Myocyte (in vitro differentiated cells): Measurements from ENCODE around the gene LINGO1. TPM values are rescaled to one million over a fixed set of nuclear protein-coding genes. Genes with fewer than 3 reads are reported as not detected.

Experiments
- DNase-seq: peaks from one replicate; pipeline ENCODE4 v3.0.0-alpha.2; 2012; ENCODE audit warnings: low read depth
- total RNA-seq: library from RNA; depleted of rRNA; stranded (reverse); fragments of >200 nt; gene quantifications from 2 replicates; pipeline ENCODE4 v1.2.3, GENCODE V29; 2014

Gene LINGO1
- total RNA-seq, 1 donor from 2014 or later: not detected

GRCh38 chr15:77617476-77618230 is 15.1 kb downstream of the LINGO1 start:
- DNase-seq: peak; percentile 21

GRCh38 chr15:77616072-77616471 is 16.6 kb downstream of the LINGO1 start:
- DNase-seq: no peak

GRCh38 chr15:77615472-77615871 is 17.2 kb downstream of the LINGO1 start:
- no peak for DNase-seq

GRCh38 chr15:77614251-77614806 is 18.4 kb downstream of the LINGO1 start:
- DNase-seq: no peak

GRCh38 chr15:77613814-77614213 is 18.9 kb downstream of the LINGO1 start:
- no peak for DNase-seq

- DNase-seq: no peak
Measured at GRCh38 chr15:77612958-77613601, 19.6 kb downstream of the LINGO1 start.

- DNase-seq: no peak
Measured at GRCh38 chr15:77611767-77612166, 20.9 kb downstream of the LINGO1 start.

GRCh38 chr15:77610731-77611130 is 22.0 kb downstream of the LINGO1 start:
- DNase-seq: no peak

- no peak for DNase-seq
Measured at GRCh38 chr15:77609558-77609957, 23.2 kb downstream of the LINGO1 start.

GRCh38 chr15:77608774-77609173 is 23.9 kb downstream of the LINGO1 start:
- peak; percentile 81 for DNase-seq

GRCh38 chr15:77607894-77608261 is 24.8 kb downstream of the LINGO1 start:
- DNase-seq: no peak

- DNase-seq: peak; percentile 48
Measured at GRCh38 chr15:77607111-77607893, 25.4 kb downstream of the LINGO1 start.

- no peak for DNase-seq
Measured at GRCh38 chr15:77606142-77607034, 26.3 kb downstream of the LINGO1 start.

GRCh38 chr15:77605547-77605946 is 27.2 kb downstream of the LINGO1 start:
- DNase-seq: no peak

- DNase-seq: no peak
Measured at GRCh38 chr15:77604973-77605372, 27.7 kb downstream of the LINGO1 start.

GRCh38 chr15:77603611-77604336 is 28.9 kb downstream of the LINGO1 start:
- no peak for DNase-seq

- DNase-seq: no peak
Measured at GRCh38 chr15:77602800-77603199, 29.9 kb downstream of the LINGO1 start.

- no peak for DNase-seq
Measured at GRCh38 chr15:77599899-77600298, 32.8 kb downstream of the LINGO1 start.

- no peak for DNase-seq
Measured at GRCh38 chr15:77599357-77599756, 33.4 kb downstream of the LINGO1 start.

GRCh38 chr15:77598644-77599043 is 34.1 kb downstream of the LINGO1 start:
- DNase-seq: no peak
